Activated naive CD8-positive, alpha-beta T cell treated with anti-CD3 and anti-CD28 coated beads for 36 hours (primary cell): ENCODE results near the gene ZNF646. TPM values are rescaled to one million over a fixed set of nuclear protein-coding genes. Genes with fewer than 3 reads are reported as not detected.

Source experiments
- total RNA-seq, 2 experiments: library from RNA; stranded (reverse); gene quantifications; one replicate each; pipeline ENCODE4 v1.2.3, GENCODE V29; 2021

Gene ZNF646
- total RNA-seq, 2 experiments from 2014 or later = 20.0 to 21.8 TPM

Other genes with a start within 250 kb of the ZNF646 start
- 10 to 100 TPM; 20.8 to 22.0 TPM for gene BCL7C, start 180.3 kb upstream of the ZNF646 start, total RNA-seq
- under 1 TPM; 0.16 to 0.38 TPM for gene CTF1, start 177.8 kb upstream of the ZNF646 start, total RNA-seq
- 10 to 100 TPM; 24.9 to 27.0 TPM for gene FBXL19, start 150.8 kb upstream of the ZNF646 start, total RNA-seq
- 1 to 10 TPM; 5.4 to 5.7 TPM for gene ORAI3, start 125.4 kb upstream of the ZNF646 start, total RNA-seq
- 10 to 100 TPM; 28.5 to 31.7 TPM for gene SETD1A, start 116.7 kb upstream of the ZNF646 start, total RNA-seq
- 1 to 10 TPM; 1.5 TPM for gene HSD3B7, start 89.2 kb upstream of the ZNF646 start, total RNA-seq
- gene STX1B, start 63.8 kb upstream of the ZNF646 start, total RNA-seq = 1 to 10 TPM; 1.3 to 1.6 TPM
- gene STX4, start 40.9 kb upstream of the ZNF646 start, total RNA-seq = 10 to 100 TPM; 32.4 to 33.0 TPM
- 10 to 100 TPM; 17.3 to 18.5 TPM for gene ZNF668, start 182 bp upstream of the ZNF646 start, total RNA-seq
- 1 to 10 TPM; 3.0 to 3.1 TPM for gene PRSS53, start 14.5 kb downstream of the ZNF646 start, total RNA-seq
- 10 to 100 TPM; 57.9 to 61.3 TPM for gene VKORC1, start 20.4 kb downstream of the ZNF646 start, total RNA-seq
- gene BCKDK, start 34.0 kb downstream of the ZNF646 start, total RNA-seq = 10 to 100 TPM; 45.5 to 49.3 TPM
- gene KAT8, start 43.2 kb downstream of the ZNF646 start, total RNA-seq = 10 to 100 TPM; 48.9 to 49.9 TPM
- not detected for gene PRSS8, start 61.3 kb downstream of the ZNF646 start, total RNA-seq
- under 1 TPM in 1 of 2 experiments, not detected in 1; 0.74 TPM for gene PRSS36, start 75.6 kb downstream of the ZNF646 start, total RNA-seq
- gene FUS, start 105.7 kb downstream of the ZNF646 start, total RNA-seq = 100 to 1,000 TPM; 817 to 858 TPM
- gene PYCARD, start 128.3 kb downstream of the ZNF646 start, total RNA-seq = 1 to 10 TPM; 5.0 to 5.2 TPM
- gene TRIM72, start 139.7 kb downstream of the ZNF646 start, total RNA-seq = not detected
- not detected for gene PYDC1, start 142.7 kb downstream of the ZNF646 start, total RNA-seq
- under 1 TPM; 0.38 to 0.68 TPM for gene ITGAM, start 185.6 kb downstream of the ZNF646 start, total RNA-seq